ENCODE measurements around the gene ALDH1L1. TPM values are rescaled to one million over a fixed set of nuclear protein-coding genes. Genes with fewer than 3 reads are reported as not detected.

Gene ALDH1L1
- total and polyA plus RNA-seq, 9 of the 15 experiments (the other 6 are each of a cell fraction or from before 2014, with no cell fraction given), result 0.06 to 1.9 (median 0.57) TPM; not detected in 1

- H3K4me3 ChIP-seq, result no peak overlapping the region
- no peak overlapping the region for H3K9ac ChIP-seq (ENCODE audit: insufficient read depth in 1 of 2, low read depth in 2 of 2, low read length in 2 of 2)
- H3K4me1 ChIP-seq (replicated peaks in 1 of 2; ENCODE audit: control insufficient read depth in 2 of 2, insufficient read depth in 2 of 2, low read length in 2 of 2), result no peaks in the 10 kb centered on the region
- in situ Hi-C loops (cut with MboI) (no loop called here), intact Hi-C loops (cut with micrococcal nuclease) (no loop called here)
- ATAC-seq, result no peak
- H3K27ac ChIP-seq (ENCODE audit: extremely low read depth, low read depth, low read length), result no peak overlapping the region
- 11% methylated on average over 4 of the region's 6 CpGs for WGBS (ENCODE audit: insufficient coverage, low coverage, missing lambda C conversion rate)
- ChIA-PET CTCF (ENCODE audit: low intra/inter-chr PET ratio) (no interaction called here), POLR2A (no interaction called here)
- no TSS peak for BruUV-seq (replicated peaks)
- no peak overlapping the region for H3K4me2 ChIP-seq (ENCODE audit: insufficient read depth, low read length)
- H3K36me3 ChIP-seq (ENCODE audit: control insufficient read depth, insufficient read depth, low read length), result no peaks in the 10 kb centered on the region
- H4K20me1 ChIP-seq (replicated peaks; ENCODE audit: control insufficient read depth, insufficient read depth, low read length), result 0 out of 2 replicates have a peak, but pooled peaks cover 3% of the 10 kb centered on the region
- no peak overlapping the region for H2AFZ ChIP-seq (ENCODE audit: low read depth, low read length)
- TF ChIP-seq POU5F1 (IDR thresholded peaks at IDR 0.05; ENCODE audit: borderline replicate concordance, low read depth, low read length, partially characterized antibody) (no peak), LCOR (CRISPR knock-in tag; IDR thresholded peaks at IDR 0.05) (no peak), CBX3 (IDR thresholded peaks at IDR 0.05; ENCODE audit: borderline replicate concordance in 1 of 2, low read length in 2 of 2) (no peak), ZNF347 (CRISPR knock-in tag; IDR thresholded peaks at IDR 0.05; ENCODE audit: low read depth) (no peak), YBX1 (IDR thresholded peaks at IDR 0.05) (no peak), POLR2AphosphoS5 (IDR thresholded peaks at IDR 0.05; ENCODE audit: control insufficient read depth, insufficient read depth, low read depth, low read length) (no peak), MED1 (CRISPR knock-in tag; IDR thresholded peaks at IDR 0.05; ENCODE audit: borderline replicate concordance) (no peak), GATAD2A (IDR thresholded peaks at IDR 0.05) (no peak), SRF (CRISPR knock-in tag; IDR thresholded peaks at IDR 0.05) (no peak), RBM22 (IDR thresholded peaks at IDR 0.05; ENCODE audit: low read depth, low read length, poor library complexity, severe bottlenecking) (no peak), JUN (IDR thresholded peaks at IDR 0.05; ENCODE audit: borderline replicate concordance, low read depth, low read length) (no peak), JUN (CRISPR knock-in tag; IDR thresholded peaks at IDR 0.05; ENCODE audit: borderline replicate concordance) (no peak), STAT5B (CRISPR knock-in tag; IDR thresholded peaks at IDR 0.05) (no peak), CEBPG (CRISPR knock-in tag; IDR thresholded peaks at IDR 0.05) (no peak), CEBPG (tag; conservative IDR thresholded peaks at IDR 0.05 in 1 of 2, IDR thresholded peaks at IDR 0.05 in 1 of 2) (no peak), FOXK2 (conservative IDR thresholded peaks at IDR 0.05 in 1 of 2, IDR thresholded peaks at IDR 0.05 in 1 of 2; ENCODE audit: low read depth in 2 of 2) (no peak), ZFP30 (CRISPR knock-in tag; IDR thresholded peaks at IDR 0.05; ENCODE audit: borderline replicate concordance) (no peak), SMC3 (conservative IDR thresholded peaks at IDR 0.05; ENCODE audit: insufficient read depth, low read depth, low read length) (no peak), HOXB6 (CRISPR knock-in tag; IDR thresholded peaks at IDR 0.05; ENCODE audit: borderline replicate concordance) (no peak)
- TF ChIP-seq, protein P1, sequence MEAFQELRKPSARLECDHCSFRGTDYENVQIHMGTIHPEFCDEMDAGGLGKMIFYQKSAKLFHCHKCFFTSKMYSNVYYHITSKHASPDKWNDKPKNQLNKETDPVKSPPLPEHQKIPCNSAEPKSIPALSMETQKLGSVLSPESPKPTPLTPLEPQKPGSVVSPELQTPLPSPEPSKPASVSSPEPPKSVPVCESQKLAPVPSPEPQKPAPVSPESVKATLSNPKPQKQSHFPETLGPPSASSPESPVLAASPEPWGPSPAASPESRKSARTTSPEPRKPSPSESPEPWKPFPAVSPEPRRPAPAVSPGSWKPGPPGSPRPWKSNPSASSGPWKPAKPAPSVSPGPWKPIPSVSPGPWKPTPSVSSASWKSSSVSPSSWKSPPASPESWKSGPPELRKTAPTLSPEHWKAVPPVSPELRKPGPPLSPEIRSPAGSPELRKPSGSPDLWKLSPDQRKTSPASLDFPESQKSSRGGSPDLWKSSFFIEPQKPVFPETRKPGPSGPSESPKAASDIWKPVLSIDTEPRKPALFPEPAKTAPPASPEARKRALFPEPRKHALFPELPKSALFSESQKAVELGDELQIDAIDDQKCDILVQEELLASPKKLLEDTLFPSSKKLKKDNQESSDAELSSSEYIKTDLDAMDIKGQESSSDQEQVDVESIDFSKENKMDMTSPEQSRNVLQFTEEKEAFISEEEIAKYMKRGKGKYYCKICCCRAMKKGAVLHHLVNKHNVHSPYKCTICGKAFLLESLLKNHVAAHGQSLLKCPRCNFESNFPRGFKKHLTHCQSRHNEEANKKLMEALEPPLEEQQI (IDR thresholded peaks at IDR 0.05), result no peak
- TF ChIP-seq, protein P2, sequence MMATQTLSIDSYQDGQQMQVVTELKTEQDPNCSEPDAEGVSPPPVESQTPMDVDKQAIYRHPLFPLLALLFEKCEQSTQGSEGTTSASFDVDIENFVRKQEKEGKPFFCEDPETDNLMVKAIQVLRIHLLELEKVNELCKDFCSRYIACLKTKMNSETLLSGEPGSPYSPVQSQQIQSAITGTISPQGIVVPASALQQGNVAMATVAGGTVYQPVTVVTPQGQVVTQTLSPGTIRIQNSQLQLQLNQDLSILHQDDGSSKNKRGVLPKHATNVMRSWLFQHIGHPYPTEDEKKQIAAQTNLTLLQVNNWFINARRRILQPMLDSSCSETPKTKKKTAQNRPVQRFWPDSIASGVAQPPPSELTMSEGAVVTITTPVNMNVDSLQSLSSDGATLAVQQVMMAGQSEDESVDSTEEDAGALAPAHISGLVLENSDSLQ (IDR thresholded peaks at IDR 0.05), result no peak
- no peaks in the 10 kb centered on the region for H3K79me2 ChIP-seq (ENCODE audit: control insufficient read depth, insufficient read depth, low read length)
- no peaks in the 10 kb centered on the region for H3K9me1 ChIP-seq (ENCODE audit: control insufficient read depth, insufficient read depth, low read length)
- FAIRE-seq, result no peak
- DNase-seq (ENCODE audit: extremely low read depth in 1 of 4, low spot score in 3 of 4), result no peak
- no peaks in the 10 kb centered on the region for H3K9me3 ChIP-seq (replicated peaks; ENCODE audit: control insufficient read depth, insufficient read depth, low read depth, low read length)
- peaks cover 0 to 41% of the 10 kb centered on the region in 2 experiments; a peak in 2 of 5 replicates for H3K27me3 ChIP-seq (ENCODE audit: control insufficient read depth in 2 of 2, insufficient read depth in 2 of 2, low read length in 2 of 2)
Observed at GRCh38 chr3:126113238-126113555, 67.2 kb downstream of the ALDH1L1 start.
